ENCODE data around the gene EFCAB6.

- TF ChIP-seq POLR2A (IDR thresholded peaks at IDR 0.05; ENCODE audit: low read length) = no peak
- no peak for TF ChIP-seq GATA1 (IDR thresholded peaks at IDR 0.05; ENCODE audit: low read depth, low read length)
Measured at GRCh38 chr22:43502306-43502874, 309.7 kb downstream of the EFCAB6 start.

All from erythroblast (primary cell).